ENCODE data around the gene SMURF1.

- TF ChIP-seq CTCF (IDR thresholded peaks at IDR 0.05; ENCODE audit: insufficient read depth, low read depth, low read length) (no peak), EZH2 (IDR thresholded peaks at IDR 0.05; ENCODE audit: insufficient read depth, low read length) (no peak)
Observed at GRCh38 chr7:99129001-99129400, 14.9 kb downstream of the SMURF1 start.
